Measurements from ENCODE around the gene MIER2.
A peak's percentile ranks its signal among the peaks of the same experiment; 100 is the strongest.

MIER2 gene

GRCh38 chr19:295687-296370 is 48.8 kb downstream of the MIER2 start:
- no peak for ATAC-seq
- Mint-ChIP-seq H3K27me3 (peaks cover 41% of the 10 kb centered on the region), H3K9me3 (no peaks in the 10 kb centered on the region), H3K4me3 (no peak overlapping the region), H3K27ac (no peak overlapping the region), H3K4me1 (peaks cover 18% of the 10 kb centered on the region)
- DNase-seq: no peak

- Mint-ChIP-seq H3K4me1 (peaks cover 18% of the 10 kb centered on the region), H3K9me3 (no peaks in the 10 kb centered on the region), H3K4me3 (peak overlapping the region in 1 of 2 donors; percentile 50), H3K27me3 (peaks cover 47% of the 10 kb centered on the region), H3K27ac (peak overlapping the region in 1 of 2 donors; percentile 12)
- peak; percentile 50 to 64 for DNase-seq
- peak; percentile 79 for ATAC-seq
These were observed 49.5 kb downstream of the MIER2 start for GRCh38 chr19:294946-295686.

DNA sequence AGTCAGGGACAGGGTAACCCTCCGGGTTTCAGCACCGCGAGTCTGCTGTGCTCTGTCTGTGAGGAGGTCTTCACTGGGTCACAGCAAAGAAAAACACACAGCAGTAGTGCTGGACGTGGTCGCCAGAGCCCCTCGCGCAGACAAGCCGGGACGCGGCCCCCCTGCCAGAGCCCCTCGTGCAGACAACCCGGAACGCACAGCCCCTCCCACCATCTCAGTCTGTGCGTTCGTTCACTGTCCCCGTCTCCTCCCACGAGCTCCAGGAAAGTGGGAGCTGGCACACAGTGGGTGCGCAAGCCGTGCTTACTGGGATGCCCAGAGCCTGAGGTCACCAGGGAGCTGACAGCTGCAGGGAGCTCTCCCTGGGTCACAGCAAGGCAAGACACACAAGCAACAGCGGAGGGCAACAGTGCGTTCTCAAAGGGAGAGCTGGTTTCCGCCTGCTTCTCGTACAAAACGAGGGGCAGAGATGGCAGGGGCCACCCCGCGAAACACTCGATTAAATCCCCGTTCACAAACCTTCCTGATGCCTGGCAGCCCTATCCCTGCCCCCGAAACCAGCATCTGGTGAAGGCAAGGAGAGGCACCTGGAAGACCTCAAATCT is 50.2 kb downstream of the MIER2 start:
- DNase-seq: no peak
- peak overlapping the region in 1 of 2 donors; percentile 50 for H3K4me3 Mint-ChIP-seq
- H3K27me3 Mint-ChIP-seq: peaks cover 53% of the 10 kb centered on the region
- no peak overlapping the region for H3K27ac Mint-ChIP-seq
- peaks cover 18% of the 10 kb centered on the region for H3K4me1 Mint-ChIP-seq
- no peak for ATAC-seq
- H3K9me3 Mint-ChIP-seq: no peaks in the 10 kb centered on the region

GRCh38 chr19:293436-294110 is 51.0 kb downstream of the MIER2 start:
- H3K4me3 Mint-ChIP-seq: no peak overlapping the region
- no peaks in the 10 kb centered on the region for H3K9me3 Mint-ChIP-seq
- H3K27me3 Mint-ChIP-seq: peaks cover 62% of the 10 kb centered on the region
- no peak overlapping the region for H3K27ac Mint-ChIP-seq
- DNase-seq: no peak
- no peak for ATAC-seq
- H3K4me1 Mint-ChIP-seq: peaks cover 18% of the 10 kb centered on the region

- no peak overlapping the region for H3K27ac Mint-ChIP-seq
- DNase-seq (no peak), ATAC-seq (no peak)
- peaks cover 18% of the 10 kb centered on the region for H3K4me1 Mint-ChIP-seq
- H3K27me3 Mint-ChIP-seq: peaks cover 68% of the 10 kb centered on the region
- no peaks in the 10 kb centered on the region for H3K9me3 Mint-ChIP-seq
- H3K4me3 Mint-ChIP-seq: no peak overlapping the region
These were observed 51.6 kb downstream of the MIER2 start for GRCh38 chr19:292951-293350.

GRCh38 chr19:292281-292884 is 52.2 kb downstream of the MIER2 start:
- H3K27ac Mint-ChIP-seq: no peak overlapping the region

DNA sequence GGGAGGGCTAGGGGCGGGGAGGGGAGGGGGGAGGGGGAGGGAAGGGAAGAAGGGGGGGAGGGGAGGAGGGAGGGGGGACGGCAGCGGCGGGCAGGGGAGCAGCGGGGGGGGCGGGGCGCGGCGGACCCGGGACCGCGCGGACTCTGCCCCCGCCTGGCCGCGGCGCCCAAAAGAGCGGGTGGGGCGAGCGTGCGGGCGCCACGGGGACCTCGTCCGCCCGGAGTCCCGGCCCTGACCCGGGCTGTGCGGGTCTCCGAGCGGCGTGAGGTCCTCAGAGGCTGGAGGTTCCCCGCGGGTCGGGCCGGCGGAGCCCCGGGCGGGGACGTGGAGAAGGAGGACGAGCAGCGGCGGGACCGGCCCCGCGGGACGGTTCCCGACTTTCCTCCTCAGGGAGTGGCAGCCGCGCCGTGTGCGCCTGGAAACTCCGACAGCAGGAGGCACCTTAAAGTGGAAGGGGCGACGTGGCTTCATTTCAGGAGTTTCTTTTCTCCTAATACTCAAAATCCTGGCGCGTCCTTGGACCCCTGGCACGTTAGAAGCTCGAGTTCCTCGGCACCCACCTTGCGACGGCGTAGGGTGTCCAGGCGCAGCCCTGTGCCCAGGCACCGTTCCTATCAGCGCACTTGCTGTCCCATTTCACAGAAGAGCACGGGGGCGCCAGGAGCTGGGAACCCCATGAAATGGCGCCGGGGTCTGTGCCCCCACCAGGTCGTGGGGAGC is 52.9 kb downstream of the MIER2 start:
- Mint-ChIP-seq H3K4me3 (peak overlapping the region in 1 of 2 donors; percentile 21), H3K9me3 (no peaks in the 10 kb centered on the region), H3K4me1 (peaks cover 18% of the 10 kb centered on the region), H3K27me3 (peaks cover 75% of the 10 kb centered on the region), H3K27ac (no peak overlapping the region)
- ATAC-seq (no peak), DNase-seq (no peak)

More at GRCh38 chr19:292281-292884, 52.2 kb downstream of the MIER2 start:
- ATAC-seq: no peak
- Mint-ChIP-seq H3K4me1 (peaks cover 18% of the 10 kb centered on the region), H3K9me3 (no peaks in the 10 kb centered on the region), H3K27me3 (peaks cover 74% of the 10 kb centered on the region), H3K4me3 (no peak overlapping the region)
- DNase-seq: no peak

DNA sequence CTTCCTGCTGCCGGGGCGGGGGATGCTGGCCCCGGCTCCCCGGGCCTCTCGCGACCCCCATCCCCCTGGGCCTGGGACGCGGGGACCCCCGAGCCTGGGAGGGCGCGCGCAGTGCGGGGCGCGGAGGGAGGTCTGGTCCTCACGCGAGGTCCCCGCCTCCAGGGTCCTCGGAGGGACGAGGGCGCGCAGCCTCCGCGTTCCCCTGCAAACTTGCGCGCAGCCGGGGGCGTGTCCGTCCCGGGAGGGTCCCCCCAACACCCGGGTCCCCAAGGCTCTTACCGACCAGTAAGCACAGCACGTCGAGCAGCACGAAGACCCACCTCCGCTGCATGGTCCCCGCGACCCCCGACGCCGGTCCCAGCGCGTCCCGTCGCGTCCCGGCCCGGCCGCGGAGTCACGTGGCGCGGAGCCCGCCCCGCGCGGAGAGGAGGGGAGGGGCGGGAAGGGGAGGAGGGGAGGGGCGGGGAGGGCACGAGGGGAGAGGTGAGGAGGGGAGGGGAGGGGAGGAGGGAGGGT is 53.5 kb downstream of the MIER2 start, which contains the start of gene PLPP2:
Gene PLPP2 (minus strand): TSS at position 398 of the 516 bp plus-strand sequence. CDS start 67 bp downstream, at position 331.
- H3K27ac Mint-ChIP-seq: no peak within 1 kb of the TSS
- H3K27me3 Mint-ChIP-seq: peaks cover 75% of the 10 kb centered on the region
- ATAC-seq: peak; percentile 14
- H3K4me1 Mint-ChIP-seq: peaks cover 18% of the 10 kb centered on the region
- H3K4me3 Mint-ChIP-seq: peak within 1 kb of the TSS in 1 of 2 donors; percentile 57
- H3K9me3 Mint-ChIP-seq: no peaks in the 10 kb centered on the region
- no peak for DNase-seq

DNA sequence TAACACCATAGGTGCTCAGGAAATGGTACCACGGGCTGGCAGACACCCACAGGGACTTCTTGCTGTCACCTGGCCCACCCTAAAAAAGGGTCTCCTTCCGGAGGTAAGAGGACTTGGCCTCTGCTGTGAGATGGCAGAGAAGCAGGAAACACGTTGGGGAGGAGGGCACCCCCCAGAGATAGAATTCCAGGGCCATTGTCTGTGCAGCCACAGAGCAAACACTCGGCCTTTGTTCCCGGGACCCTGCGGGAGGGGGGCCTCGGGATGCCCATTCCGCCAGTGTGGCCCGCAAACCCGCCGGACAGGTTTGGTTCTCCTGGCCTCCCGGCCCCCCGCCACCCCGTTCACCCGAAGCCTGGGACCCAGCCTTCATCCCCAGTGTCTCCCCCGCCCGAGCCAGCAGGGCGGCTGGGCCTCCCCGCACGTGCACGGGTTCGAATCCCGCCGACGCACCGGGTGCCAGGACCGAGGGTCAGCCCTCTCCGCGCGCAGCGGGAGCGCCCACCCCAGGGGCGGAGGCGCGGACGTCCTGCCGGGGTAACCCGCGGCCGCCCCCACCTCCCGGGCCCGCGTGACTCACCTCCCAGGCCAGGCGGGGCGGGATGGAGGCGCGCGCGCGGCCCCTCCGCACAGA is 54.1 kb downstream of the MIER2 start:
- Mint-ChIP-seq H3K27ac (no peak overlapping the region), H3K9me3 (no peaks in the 10 kb centered on the region), H3K27me3 (peaks cover 72% of the 10 kb centered on the region), H3K4me3 (peak overlapping the region in 1 of 2 donors; percentile 57), H3K4me1 (peaks cover 18% of the 10 kb centered on the region)
- ATAC-seq: peak; percentile 11
- no peak for DNase-seq

DNA sequence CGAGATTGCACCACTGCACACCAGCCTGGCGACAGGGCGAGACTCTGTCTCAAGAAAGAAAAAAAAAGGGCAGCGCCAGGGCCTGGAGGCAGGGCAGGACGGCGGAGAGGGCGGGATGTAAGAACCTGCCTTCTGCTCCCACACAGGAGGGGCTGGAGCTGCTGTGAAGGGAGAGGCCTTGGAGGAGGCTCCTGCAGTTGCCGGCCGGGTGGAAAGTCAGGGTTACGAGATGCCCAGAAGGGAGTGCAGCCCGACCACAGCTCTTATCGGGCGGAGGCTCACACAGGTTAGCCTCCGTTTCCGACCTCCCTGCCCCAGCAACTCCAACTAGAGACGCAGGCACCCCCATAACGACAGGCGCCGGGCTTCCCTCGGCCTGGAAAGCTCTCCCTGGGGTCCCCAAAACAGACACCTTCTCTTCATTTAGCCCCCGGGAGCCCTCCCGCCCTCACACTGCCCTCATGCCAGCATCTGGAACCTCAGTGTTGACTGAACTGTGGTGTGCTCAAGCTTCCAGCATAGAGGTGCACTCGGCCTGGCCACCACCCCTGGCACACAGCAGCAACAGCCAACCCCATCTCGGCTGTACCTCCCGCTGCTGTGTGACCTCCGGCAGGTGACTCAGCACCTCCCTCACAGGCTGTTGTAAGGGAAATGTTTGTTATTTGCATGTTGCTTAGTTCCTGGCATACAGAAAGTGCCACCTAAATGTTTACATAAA is 54.8 kb downstream of the MIER2 start:
- Mint-ChIP-seq H3K9me3 (no peaks in the 10 kb centered on the region), H3K4me1 (peaks cover 13% of the 10 kb centered on the region), H3K4me3 (peak overlapping the region in 1 of 2 donors; percentile 57), H3K27ac (peak overlapping the region in 1 of 2 donors; percentile 42), H3K27me3 (peaks cover 65% of the 10 kb centered on the region)
- peak; percentile 64 for ATAC-seq
- DNase-seq: no peak

GRCh38 chr19:288911-289310 is 55.7 kb downstream of the MIER2 start:
- ATAC-seq: no peak
- Mint-ChIP-seq H3K4me3 (no peak overlapping the region), H3K27ac (no peak overlapping the region)

GRCh38 chr19:287381-287871 is 57.2 kb downstream of the MIER2 start:
- DNase-seq (no peak), ATAC-seq (no peak)
- H3K4me1 Mint-ChIP-seq: no peaks in the 10 kb centered on the region
- H3K27me3 Mint-ChIP-seq: peaks cover 51% of the 10 kb centered on the region
- H3K27ac Mint-ChIP-seq: no peak overlapping the region
- no peak overlapping the region for H3K4me3 Mint-ChIP-seq
- no peaks in the 10 kb centered on the region for H3K9me3 Mint-ChIP-seq

More at GRCh38 chr19:288911-289310, 55.7 kb downstream of the MIER2 start:
- DNase-seq: no peak
- Mint-ChIP-seq H3K4me1 (peaks cover 4% of the 10 kb centered on the region), H3K9me3 (no peaks in the 10 kb centered on the region), H3K27me3 (peaks cover 57% of the 10 kb centered on the region)

DNA sequence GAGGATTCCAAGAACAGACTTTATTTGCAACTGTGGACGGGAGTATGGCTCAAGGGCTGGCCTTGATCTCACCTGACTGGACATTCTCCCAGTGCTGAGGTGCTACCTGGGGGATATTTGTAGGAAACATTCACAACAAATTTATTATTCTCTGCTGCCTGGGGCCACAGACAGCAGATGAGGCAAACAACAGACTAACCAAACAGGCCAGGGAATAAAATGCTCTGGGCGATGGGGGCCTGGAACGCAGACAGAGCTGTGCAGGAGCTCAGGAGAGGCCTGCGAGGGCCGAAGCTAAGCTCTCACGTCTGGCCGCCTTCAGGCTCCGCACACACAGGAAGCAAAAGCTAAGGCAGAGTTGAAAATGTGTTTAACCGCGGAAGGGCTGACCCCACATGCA is 61.2 kb downstream of the MIER2 start:
- no peak overlapping the region for H3K27ac Mint-ChIP-seq
- no peaks in the 10 kb centered on the region for H3K9me3 Mint-ChIP-seq
- DNase-seq (no peak), ATAC-seq (no peak)
- peaks cover 40% of the 10 kb centered on the region for H3K27me3 Mint-ChIP-seq
- no peak overlapping the region for H3K4me3 Mint-ChIP-seq
- H3K4me1 Mint-ChIP-seq: no peaks in the 10 kb centered on the region

All from stimulated activated naive CD8-positive, alpha-beta T cell treated with anti-CD3 and anti-CD28 coated beads, Interleukin-15, amount 100 ng/mL, for 72 hours (primary cell).